T-helper 17 cell (primary cell): ENCODE data around the gene MTMR4. TPM values are rescaled to one million over a fixed set of nuclear protein-coding genes. Genes with fewer than 3 reads are reported as not detected.
"Not testable (repeated sequence)": the region's sequence is repeated elsewhere in the genome, so short reads cannot be mapped to it uniquely, and the experiment has no call there.

Source experiments
- ATAC-seq: fragments of 150-1000 bp; cut with Tn5 transposase; 2 replicates; pipeline ENCODE4 v1.10.0; 2021; ENCODE audit warnings: mild to moderate bottlenecking, moderate library complexity
- DNase-seq, 3 donors: peaks; one replicate each; pipeline versions ENCODE4 v3.0.0 to v3.0.0-alpha.2; 2020 to 2021
- H3K9me3 ChIP-seq: one replicate; pipeline ENCODE4 v1.7.0; 2013; ENCODE audit warnings: low read length, mild to moderate bottlenecking; ENCODE audit not compliant: control insufficient read depth, poor library complexity, severe bottlenecking
- H3K27ac Mint-ChIP-seq: one replicate; pipeline ENCODE4 v1.8.0; 2022; ENCODE audit warnings: mild to moderate bottlenecking, moderate library complexity, mixed read lengths
- H3K27me3 Mint-ChIP-seq: one replicate; pipeline ENCODE4 v1.8.0; 2022; ENCODE audit warnings: mixed read lengths
- H3K36me3 Mint-ChIP-seq: one replicate; pipeline ENCODE4 v1.8.0; 2022; ENCODE audit warnings: low read depth, mixed read lengths
- H3K4me1 Mint-ChIP-seq: one replicate; pipeline ENCODE4 v1.8.0; 2022; ENCODE audit warnings: mild to moderate bottlenecking, mixed read lengths
- H3K4me3 Mint-ChIP-seq: one replicate; pipeline ENCODE4 v1.8.0; 2022; ENCODE audit warnings: mild to moderate bottlenecking, moderate library complexity, mixed read lengths
- total RNA-seq, 4 donors: library from RNA in 2 of 4; stranded (reverse) in 2 of 4; gene quantifications; one replicate each; pipeline ENCODE4 v1.2.3 and lab custom pipeline; 2022 to 2026

The MTMR4 gene
- total RNA-seq (10 to 100 TPM; 36.6 to 41.3 TPM), total RNA-seq (lab: John Stamatoyannopoulos, UW) (83.7 to 132 reads per million in 2 donors)

DNA sequence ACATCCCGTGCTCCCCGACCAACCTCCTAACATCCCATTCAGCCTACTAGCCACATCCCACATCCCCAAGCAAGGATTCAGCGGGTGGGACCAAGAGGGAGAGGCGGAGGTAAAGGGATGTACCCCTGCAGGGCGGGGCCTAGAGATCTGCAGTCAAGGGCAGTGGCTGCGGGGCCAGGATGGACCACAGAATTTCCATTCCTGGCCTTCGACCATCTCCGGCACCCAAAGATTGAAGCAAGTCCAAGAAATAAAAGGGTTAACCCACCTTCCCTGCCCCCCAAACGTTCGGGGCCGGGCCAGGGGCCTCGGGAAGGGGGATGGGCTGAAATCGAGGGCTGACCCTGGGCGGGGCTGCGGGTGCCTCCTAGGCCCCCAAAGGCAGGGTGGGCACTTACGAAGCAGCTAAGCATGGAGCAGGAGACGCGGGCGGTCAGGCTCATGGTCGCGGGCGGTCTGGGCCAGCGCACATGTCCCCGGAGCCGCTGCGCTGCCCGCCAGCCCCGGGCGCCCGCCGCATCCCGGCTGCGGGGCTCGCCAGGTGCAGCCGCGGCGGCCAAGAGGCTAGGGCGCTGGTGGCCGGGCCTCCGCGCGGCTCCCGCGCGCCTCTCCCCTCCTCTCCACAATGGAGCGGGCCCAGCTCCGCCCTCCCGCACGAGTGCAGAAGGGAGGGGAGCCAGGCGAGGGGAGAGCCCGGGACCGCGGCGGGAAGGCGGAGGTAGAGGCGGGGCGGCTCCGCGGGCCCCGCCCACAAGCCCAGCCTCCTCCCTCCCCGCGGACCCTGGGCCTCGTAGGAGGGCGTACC is at the start of gene MTMR4:
MTMR4 (minus strand) TSS at position 674 of the 805 bp plus-strand sequence; CDS start at position 443, 231 bp downstream.
- Mint-ChIP-seq H3K27me3 (no peaks in the 10 kb centered on the region), H3K36me3 (peaks cover 8% of the 10 kb centered on the region), H3K4me1 (peaks cover 48% of the 10 kb centered on the region), H3K27ac (peak within 1 kb of the TSS; percentile 92), H3K4me3 (peak within 1 kb of the TSS; percentile 93)
- ATAC-seq (peak; percentile 6), DNase-seq (peak; percentile 64 to 78 (median 74))
- H3K9me3 ChIP-seq = no peaks in the 10 kb centered on the region

DNA sequence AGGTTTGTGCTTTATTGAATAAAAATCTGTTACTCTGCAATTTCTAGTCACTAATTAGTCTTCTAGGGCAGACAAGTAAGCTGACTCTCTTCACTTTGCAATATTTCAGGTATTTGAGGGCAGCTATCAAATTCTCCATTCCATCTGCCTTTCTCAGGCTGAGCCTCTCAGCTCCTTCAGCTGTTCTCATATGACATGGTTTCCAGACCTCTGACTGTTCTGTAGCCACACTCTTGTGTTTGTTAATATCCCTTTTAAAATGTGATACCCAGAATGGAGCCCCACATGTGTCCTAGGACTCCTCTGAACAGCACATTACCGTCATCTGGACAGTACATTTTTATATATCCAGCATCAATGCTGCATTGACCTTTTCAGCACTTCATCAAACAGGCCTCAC is 46.1 kb upstream of the MTMR4 start:
- Mint-ChIP-seq H3K27ac (no peak overlapping the region), H3K4me1 (no peaks in the 10 kb centered on the region), H3K36me3 (peaks cover 2% of the 10 kb centered on the region), H3K4me3 (no peak overlapping the region), H3K27me3 (peaks cover 34% of the 10 kb centered on the region)
- no peak for ATAC-seq
- H3K9me3 ChIP-seq = no peaks in the 10 kb centered on the region
- no peak for DNase-seq

DNA sequence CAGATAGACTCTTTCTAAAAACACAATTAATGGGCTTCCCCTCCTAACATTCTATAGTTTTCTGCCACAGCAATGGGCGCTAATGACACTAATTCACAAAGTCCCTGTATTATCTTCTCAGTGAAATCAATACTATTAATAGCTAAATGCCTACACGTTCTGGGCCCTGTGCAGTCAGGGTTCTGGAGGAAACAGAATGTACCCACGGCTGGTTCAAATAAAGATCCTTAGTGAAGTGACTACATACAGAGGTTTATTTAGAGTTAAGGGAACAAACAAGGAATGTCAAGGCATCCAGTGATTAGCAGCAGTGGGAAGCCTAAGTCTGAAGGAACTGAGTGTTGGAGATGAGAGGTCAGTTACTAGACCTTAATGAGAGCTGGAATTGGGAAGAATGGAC is 43.5 kb upstream of the MTMR4 start:
- Mint-ChIP-seq H3K4me3 (no peak overlapping the region), H3K27me3 (peaks cover 20% of the 10 kb centered on the region), H3K36me3 (peaks cover 2% of the 10 kb centered on the region), H3K27ac (no peak overlapping the region), H3K4me1 (no peaks in the 10 kb centered on the region)
- DNase-seq = no peak
- no peak for ATAC-seq
- no peaks in the 10 kb centered on the region for H3K9me3 ChIP-seq

DNA sequence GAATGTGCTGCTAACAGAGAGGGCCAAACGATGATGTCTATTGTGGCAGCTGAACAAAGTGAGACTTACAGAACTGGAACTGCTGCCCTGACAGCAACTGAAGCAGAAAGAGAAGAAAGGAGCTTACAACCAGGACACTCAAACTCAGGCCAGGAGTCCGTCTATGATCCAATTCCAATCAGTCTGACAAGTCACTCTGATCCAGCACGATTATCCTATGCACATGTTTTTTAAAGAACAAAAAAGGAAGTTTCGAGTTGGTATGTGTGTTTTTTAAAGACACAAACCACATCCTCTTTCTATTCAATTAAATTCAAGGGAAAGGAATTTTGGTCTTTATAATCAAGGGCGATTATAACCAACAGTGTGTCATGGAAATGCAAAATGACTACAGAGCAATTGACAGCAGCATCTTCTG is 42.4 kb upstream of the MTMR4 start:
- H3K9me3 ChIP-seq = no peaks in the 10 kb centered on the region
- ATAC-seq (no peak), DNase-seq (no peak)
- Mint-ChIP-seq H3K27ac (no peak overlapping the region), H3K36me3 (peaks cover 4% of the 10 kb centered on the region), H3K4me3 (no peak overlapping the region), H3K27me3 (peaks cover 25% of the 10 kb centered on the region), H3K4me1 (peaks cover 2% of the 10 kb centered on the region)

DNA sequence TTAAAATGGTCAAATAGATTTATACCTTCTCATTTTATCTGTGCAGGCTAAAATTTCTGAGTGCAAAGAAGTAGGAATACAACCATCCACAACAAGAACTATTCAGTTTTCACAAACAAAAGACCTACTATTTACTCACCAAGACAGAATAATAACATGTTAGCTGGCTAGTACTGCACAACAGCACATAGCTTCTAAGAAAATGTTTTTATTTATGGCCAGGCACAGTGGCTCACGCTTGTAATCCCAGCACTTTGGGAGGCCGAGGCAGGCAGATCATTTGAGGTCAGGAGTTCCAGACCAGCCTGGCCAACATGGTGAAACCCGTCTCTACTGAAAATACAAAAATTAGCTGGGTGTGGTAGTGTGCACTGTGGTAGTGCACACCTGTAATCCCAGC is 40.7 kb upstream of the MTMR4 start:
- peaks cover 21% of the 10 kb centered on the region for H3K27me3 Mint-ChIP-seq
- H3K4me3 Mint-ChIP-seq, ATAC-seq, H3K4me1 Mint-ChIP-seq, H3K27ac Mint-ChIP-seq, H3K9me3 ChIP-seq, DNase-seq, H3K36me3 Mint-ChIP-seq: not testable (repeated sequence)

DNA sequence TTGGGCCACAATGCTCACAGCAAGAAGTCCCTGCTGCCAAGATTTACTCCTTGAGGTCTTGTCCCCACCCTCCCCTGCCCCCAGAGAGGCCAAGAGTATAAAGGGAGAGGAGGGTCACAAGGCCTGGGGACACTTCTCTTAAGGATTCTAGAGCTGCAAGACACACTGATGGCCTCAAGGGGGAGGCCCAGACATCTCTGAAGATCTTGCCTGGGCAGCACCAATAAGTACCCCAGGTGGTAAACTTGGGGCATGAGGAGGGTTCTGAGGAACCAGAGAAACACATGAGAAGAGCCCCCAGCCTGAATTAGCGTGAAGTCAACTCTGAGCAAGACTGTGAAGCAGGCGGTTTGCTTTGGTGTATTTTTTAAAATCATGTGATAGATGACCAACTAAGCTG is 26.8 kb upstream of the MTMR4 start:
- H3K36me3 Mint-ChIP-seq = no peaks in the 10 kb centered on the region
- DNase-seq (no peak), ATAC-seq (peak; percentile 33)
- no peak overlapping the region for H3K27ac Mint-ChIP-seq
- H3K27me3 Mint-ChIP-seq = peaks cover 26% of the 10 kb centered on the region
- no peaks in the 10 kb centered on the region for H3K9me3 ChIP-seq
- H3K4me1 Mint-ChIP-seq = no peaks in the 10 kb centered on the region
- no peak overlapping the region for H3K4me3 Mint-ChIP-seq

DNA sequence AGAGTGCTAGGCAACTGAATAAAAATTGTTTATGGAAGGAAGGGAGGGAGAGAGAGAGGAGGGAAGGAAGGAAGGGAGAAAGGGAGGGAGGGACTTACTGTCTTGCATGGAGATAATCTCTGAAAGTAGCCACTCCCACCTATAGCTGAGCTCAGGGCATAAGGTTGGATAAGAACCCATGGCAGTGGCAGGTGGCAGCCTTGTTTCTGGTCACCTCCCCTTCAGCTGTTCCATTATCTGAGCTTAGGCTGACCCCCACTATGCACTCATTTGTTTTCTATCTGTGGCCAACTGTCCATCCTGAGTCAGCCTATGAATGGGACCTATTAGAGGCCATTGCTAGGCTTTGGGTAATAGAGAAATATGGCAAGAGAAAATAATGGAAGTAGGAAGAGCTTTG is 25.3 kb upstream of the MTMR4 start:
- H3K27ac Mint-ChIP-seq = no peak overlapping the region
- peaks cover 42% of the 10 kb centered on the region for H3K27me3 Mint-ChIP-seq

DNA sequence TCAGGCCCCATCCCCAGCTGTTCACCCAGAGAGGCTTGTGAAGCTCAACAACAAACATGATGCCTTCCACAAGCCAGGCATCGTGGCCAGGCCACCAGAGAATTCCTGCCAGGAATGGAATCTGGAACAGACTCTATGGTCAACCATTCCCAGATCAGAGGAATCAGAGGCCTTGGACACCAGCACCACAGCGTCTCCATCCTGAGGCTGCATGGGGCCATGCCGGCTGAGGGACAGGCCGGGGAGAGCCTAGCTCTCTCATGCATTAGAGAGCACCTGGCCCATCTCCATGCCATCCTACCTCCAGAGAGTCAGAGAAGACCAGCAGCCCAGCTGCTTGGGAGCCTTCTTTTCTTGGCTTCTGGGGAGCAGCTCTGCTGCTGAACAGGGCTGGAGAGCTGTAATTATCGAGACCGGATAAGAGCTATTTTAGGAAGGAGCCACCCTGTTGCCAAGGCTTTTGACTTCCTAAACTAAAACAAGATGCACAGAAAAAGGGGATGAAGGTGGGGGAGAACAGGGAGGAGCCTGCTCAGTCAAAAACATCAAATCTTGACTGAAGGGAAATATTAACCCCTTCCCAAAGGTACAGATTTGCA is 24.5 kb upstream of the MTMR4 start:
- Mint-ChIP-seq H3K36me3 (no peaks in the 10 kb centered on the region), H3K27me3 (peaks cover 44% of the 10 kb centered on the region), H3K4me1 (peaks cover 2% of the 10 kb centered on the region), H3K27ac (no peak overlapping the region), H3K4me3 (no peak overlapping the region)
- no peak for ATAC-seq
- no peaks in the 10 kb centered on the region for H3K9me3 ChIP-seq
- DNase-seq = no peak

More for the DNA sequence above, 25.3 kb upstream of the MTMR4 start:
- H3K4me3 Mint-ChIP-seq = no peak overlapping the region
- no peaks in the 10 kb centered on the region for H3K4me1 Mint-ChIP-seq
- H3K36me3 Mint-ChIP-seq = no peaks in the 10 kb centered on the region
- DNase-seq (no peak), ATAC-seq (no peak)
- no peaks in the 10 kb centered on the region for H3K9me3 ChIP-seq

DNA sequence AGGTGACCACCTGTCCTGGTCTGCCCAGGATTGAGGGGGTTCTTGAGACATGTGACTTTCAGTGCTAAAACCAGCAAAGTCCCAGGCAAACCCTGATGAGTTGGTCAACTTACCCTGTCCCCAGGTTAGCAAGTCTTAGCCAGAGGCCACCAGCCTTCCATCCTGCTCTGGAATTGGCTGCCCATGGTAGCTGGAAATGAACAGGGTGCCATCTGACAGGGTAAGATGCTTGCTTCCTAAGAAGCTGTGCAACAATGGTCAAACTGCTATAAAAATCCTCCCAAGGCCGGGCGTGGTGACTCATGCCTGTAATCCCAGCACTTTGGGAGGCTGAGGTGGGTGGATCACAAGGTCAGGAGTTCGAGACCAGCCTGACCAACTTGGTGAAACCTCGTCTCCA is 22.8 kb upstream of the MTMR4 start:
- DNase-seq = no peak
- H3K4me1 Mint-ChIP-seq = peaks cover 7% of the 10 kb centered on the region
- H3K27me3 Mint-ChIP-seq = peaks cover 46% of the 10 kb centered on the region
- peaks cover 3% of the 10 kb centered on the region for H3K36me3 Mint-ChIP-seq
- no peak overlapping the region for H3K4me3 Mint-ChIP-seq
- H3K9me3 ChIP-seq = no peaks in the 10 kb centered on the region
- ATAC-seq = no peak
- no peak overlapping the region for H3K27ac Mint-ChIP-seq

DNA sequence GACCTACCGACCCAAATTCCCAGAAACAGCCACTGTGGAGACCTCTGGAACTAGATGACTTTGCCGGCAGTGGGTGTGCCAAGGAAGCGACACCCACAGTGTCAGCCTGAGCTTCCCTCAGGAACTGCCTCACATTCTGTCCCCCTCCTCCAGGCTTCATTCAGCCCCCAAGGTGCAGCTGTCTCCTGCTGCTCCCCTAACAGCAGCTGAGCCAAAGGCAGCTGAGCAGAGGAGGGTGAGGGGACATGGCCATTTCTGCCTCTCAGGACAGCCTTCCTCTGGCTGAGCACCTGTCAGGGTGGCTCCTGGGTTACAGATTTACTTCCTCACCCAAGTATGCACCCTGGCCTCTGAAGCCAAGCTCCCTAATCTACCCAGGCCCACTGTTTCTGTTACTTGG is 22.1 kb upstream of the MTMR4 start:
- Mint-ChIP-seq H3K4me1 (peaks cover 7% of the 10 kb centered on the region), H3K27ac (no peak overlapping the region), H3K4me3 (no peak overlapping the region), H3K36me3 (peaks cover 3% of the 10 kb centered on the region), H3K27me3 (peaks cover 46% of the 10 kb centered on the region)
- DNase-seq (no peak), ATAC-seq (no peak)
- H3K9me3 ChIP-seq = no peaks in the 10 kb centered on the region

DNA sequence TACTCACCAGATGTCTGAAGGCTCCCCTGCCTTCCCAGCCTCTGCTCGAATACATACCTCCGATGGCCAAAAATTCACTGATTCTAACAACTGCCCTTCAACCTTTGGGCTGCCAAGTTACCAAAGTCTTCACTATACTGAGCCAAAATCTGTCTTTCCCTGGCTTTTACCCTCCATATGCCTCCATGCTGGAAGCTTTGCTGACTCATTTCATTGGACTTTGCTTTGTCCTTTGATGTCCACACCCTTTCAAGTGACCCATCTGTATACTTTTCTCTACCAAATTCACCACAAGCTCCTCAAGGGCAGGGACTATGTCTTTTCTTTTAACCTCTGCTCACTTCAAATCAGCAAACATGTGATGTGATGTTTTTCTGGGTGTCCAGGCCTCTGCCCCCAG is 21.0 kb upstream of the MTMR4 start:
- H3K9me3 ChIP-seq = no peaks in the 10 kb centered on the region
- H3K36me3 Mint-ChIP-seq = peaks cover 3% of the 10 kb centered on the region
- peaks cover 7% of the 10 kb centered on the region for H3K4me1 Mint-ChIP-seq
- DNase-seq (no peak), ATAC-seq (no peak)
- H3K27me3 Mint-ChIP-seq = peaks cover 46% of the 10 kb centered on the region
- H3K4me3 Mint-ChIP-seq = no peak overlapping the region
- H3K27ac Mint-ChIP-seq = peak overlapping the region; percentile 43

DNA sequence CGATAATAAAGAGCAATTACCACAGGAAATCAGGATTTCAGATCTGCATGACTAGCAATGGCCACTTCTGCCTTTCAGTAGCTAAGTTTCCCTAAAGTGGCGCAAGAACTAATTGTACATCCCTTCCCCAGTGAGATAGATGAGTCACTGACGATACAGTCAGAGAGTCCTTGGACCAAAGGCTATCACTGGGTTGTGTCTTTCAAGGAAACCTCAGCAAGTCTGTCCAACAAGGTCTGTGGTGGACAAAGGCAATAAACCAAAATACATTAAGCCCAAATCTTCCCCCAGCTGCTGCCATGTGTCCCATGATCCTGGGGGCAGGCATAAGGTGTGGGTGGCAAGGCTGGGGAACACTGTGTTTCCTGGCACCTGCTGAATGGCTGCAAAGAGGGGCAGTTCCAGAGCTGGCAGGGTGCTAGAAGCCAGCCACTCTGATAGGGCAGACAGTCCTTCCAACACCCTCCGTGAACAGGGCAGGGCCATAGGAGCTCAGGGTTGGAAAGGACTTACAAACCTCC is 20.5 kb upstream of the MTMR4 start:
- H3K4me3 Mint-ChIP-seq = no peak overlapping the region

DNA sequence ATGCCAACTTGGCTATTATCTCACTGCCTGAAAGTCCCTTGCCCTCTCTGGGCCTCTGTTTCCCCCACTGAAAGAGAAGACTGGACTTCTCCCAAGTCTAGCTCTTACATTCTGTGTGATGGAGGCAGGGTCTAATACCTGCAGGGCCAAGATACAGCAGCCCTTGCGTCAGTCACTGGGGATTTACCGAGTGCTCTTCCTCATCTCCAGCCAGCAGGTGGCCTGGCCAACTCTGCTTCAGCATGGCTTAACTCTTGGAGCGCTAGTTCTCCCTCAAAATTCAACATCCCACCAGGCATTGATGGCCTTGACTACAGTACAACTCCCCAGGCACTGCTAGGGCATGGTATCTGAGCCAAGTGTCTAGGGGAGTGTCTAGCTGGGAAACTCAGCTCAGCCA is 19.9 kb upstream of the MTMR4 start:
- Mint-ChIP-seq H3K4me1 (peaks cover 7% of the 10 kb centered on the region), H3K27me3 (peaks cover 53% of the 10 kb centered on the region), H3K4me3 (no peak overlapping the region), H3K27ac (no peak overlapping the region), H3K36me3 (peaks cover 3% of the 10 kb centered on the region)
- ATAC-seq (no peak), DNase-seq (no peak)
- H3K9me3 ChIP-seq = no peaks in the 10 kb centered on the region

More for the DNA sequence above, 20.5 kb upstream of the MTMR4 start:
- Mint-ChIP-seq H3K4me1 (peaks cover 7% of the 10 kb centered on the region), H3K27me3 (peaks cover 46% of the 10 kb centered on the region), H3K36me3 (peaks cover 3% of the 10 kb centered on the region), H3K27ac (no peak overlapping the region)
- ATAC-seq = no peak
- H3K9me3 ChIP-seq = no peaks in the 10 kb centered on the region
- DNase-seq = no peak
